Activated T-cell treated with anti-CD3 and anti-CD28 coated beads, Interleukin-2, amount 50 U/mL, for 72 hours (primary cell): ENCODE data around the gene TSC22D1. TPM values are rescaled to one million over a fixed set of nuclear protein-coding genes. Genes with fewer than 3 reads are reported as not detected.

Experiments
- ATAC-seq, 2 donors: fragments of 150-1000 bp; cut with Tn5 transposase; replicated peaks in 1 of 2; 2 replicates each; pipeline ENCODE4 v1.10.0; 2021; ENCODE audit warnings: moderate library complexity in 2 of 2, mild to moderate bottlenecking in 1 of 2
- DNase-seq, 2 donors: peaks; one replicate each; pipeline ENCODE4 v3.0.0; 2021 to 2022; ENCODE audit warnings: mixed read lengths in 1 of 2
- H3K27ac Mint-ChIP-seq: one replicate; pipeline ENCODE4 v1.8.0; 2022; ENCODE audit warnings: mild to moderate bottlenecking, moderate library complexity, mixed read lengths
- H3K27me3 Mint-ChIP-seq: one replicate; pipeline ENCODE4 v1.8.0; 2022; ENCODE audit warnings: low read depth, mixed read lengths
- H3K36me3 Mint-ChIP-seq, 2 donors: one replicate each; pipeline ENCODE4 v1.8.0; 2022; ENCODE audit warnings: mixed read lengths in 2 of 2, mild to moderate bottlenecking in 1 of 2; ENCODE audit not compliant: insufficient read depth in 2 of 2
- H3K4me1 Mint-ChIP-seq: one replicate; pipeline ENCODE4 v1.8.0; 2022; ENCODE audit warnings: low read depth, mixed read lengths
- H3K4me3 Mint-ChIP-seq, 2 donors: one replicate each; pipeline ENCODE4 v1.8.0; 2022; ENCODE audit warnings: mild to moderate bottlenecking in 2 of 2, mixed read lengths in 2 of 2, moderate library complexity in 2 of 2
- H3K9me3 Mint-ChIP-seq, 2 donors: one replicate each; pipeline ENCODE4 v1.8.0; 2022; ENCODE audit warnings: mixed read lengths in 2 of 2
- total RNA-seq, 2 donors: library from RNA; stranded (reverse); gene quantifications; one replicate each; pipeline ENCODE4 v1.2.3, GENCODE V29; 2022

Gene TSC22D1
- total RNA-seq, 2 donors from 2014 or later, result 11.8 to 20.3 TPM

GRCh38 chr13:44453069-44453468 is 123.1 kb downstream of the TSC22D1 start:
- H3K27me3 Mint-ChIP-seq, result no peaks in the 10 kb centered on the region
- no peak overlapping the region for H3K4me3 Mint-ChIP-seq
- peaks cover 0 to 1% of the 10 kb centered on the region in 2 donors for H3K36me3 Mint-ChIP-seq
- H3K9me3 Mint-ChIP-seq, result no peaks in the 10 kb centered on the region
- no peak for DNase-seq
- no peak for ATAC-seq
- H3K4me1 Mint-ChIP-seq, result peaks cover 8% of the 10 kb centered on the region
- H3K27ac Mint-ChIP-seq, result no peak overlapping the region

DNA sequence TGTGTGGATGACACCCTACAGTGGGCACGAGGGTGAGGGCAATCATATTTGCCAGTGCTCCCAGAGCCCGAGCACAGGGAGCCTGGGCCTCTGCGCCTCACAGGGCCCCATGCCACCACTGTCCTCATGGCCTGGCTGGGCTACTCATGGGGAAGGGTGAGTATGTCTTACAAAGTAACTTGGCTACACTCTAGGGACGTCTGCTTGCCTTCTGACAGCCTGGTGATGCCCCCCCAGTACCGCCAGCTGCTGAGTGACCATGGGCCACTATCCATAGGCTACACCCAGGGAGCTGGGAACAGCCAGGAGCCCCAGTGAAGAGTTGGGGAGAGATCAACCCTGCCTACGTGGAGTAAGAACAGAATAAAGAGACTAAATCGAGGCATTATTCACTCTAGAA is 123.7 kb downstream of the TSC22D1 start:
- Mint-ChIP-seq H3K27me3 (no peaks in the 10 kb centered on the region), H3K9me3 (no peaks in the 10 kb centered on the region), H3K36me3 (peaks cover 0 to 1% of the 10 kb centered on the region in 2 donors), H3K27ac (no peak overlapping the region), H3K4me1 (peaks cover 8% of the 10 kb centered on the region), H3K4me3 (no peak overlapping the region)
- no peak for ATAC-seq
- DNase-seq, result no peak

DNA sequence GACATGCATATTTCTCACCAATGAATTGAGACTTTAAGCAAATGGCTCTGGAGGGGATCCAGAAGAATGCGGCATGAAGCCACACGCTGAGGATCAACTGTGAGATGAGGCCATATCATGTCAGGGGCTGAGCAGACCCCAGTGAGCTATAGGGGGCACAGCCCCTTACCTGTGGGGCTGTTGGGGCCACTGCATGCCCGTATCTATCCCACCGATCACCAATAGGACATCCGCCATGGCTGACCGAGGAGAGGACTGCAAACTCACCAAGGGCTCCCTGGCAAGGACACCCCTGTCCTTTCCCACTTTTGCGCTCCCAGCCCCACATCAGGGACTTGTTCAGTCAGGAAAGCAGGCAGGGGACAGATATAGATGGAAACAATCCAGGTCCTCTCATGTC is 124.5 kb downstream of the TSC22D1 start:
- Mint-ChIP-seq H3K9me3 (no peaks in the 10 kb centered on the region), H3K27me3 (no peaks in the 10 kb centered on the region), H3K4me1 (peaks cover 8% of the 10 kb centered on the region), H3K4me3 (no peak overlapping the region), H3K27ac (no peak overlapping the region), H3K36me3 (peaks cover 0 to 1% of the 10 kb centered on the region in 2 donors)
- ATAC-seq, result no peak
- no peak for DNase-seq

- peaks cover 8% of the 10 kb centered on the region for H3K4me1 Mint-ChIP-seq
- H3K27me3 Mint-ChIP-seq, result no peaks in the 10 kb centered on the region
- DNase-seq (no peak), ATAC-seq (no peak)
- no peak overlapping the region for H3K27ac Mint-ChIP-seq
- H3K4me3 Mint-ChIP-seq, result no peak overlapping the region
- no peaks in the 10 kb centered on the region for H3K9me3 Mint-ChIP-seq
- H3K36me3 Mint-ChIP-seq, result peaks cover 0 to 1% of the 10 kb centered on the region in 2 donors
Observed at GRCh38 chr13:44451126-44451525, 125.0 kb downstream of the TSC22D1 start.

GRCh38 chr13:44449999-44450821 is 125.9 kb downstream of the TSC22D1 start:
- H3K27ac Mint-ChIP-seq, result no peak overlapping the region
- ATAC-seq (no peak), DNase-seq (no peak)
- H3K4me3 Mint-ChIP-seq, result no peak overlapping the region
- peaks cover 8% of the 10 kb centered on the region for H3K4me1 Mint-ChIP-seq
- no peaks in the 10 kb centered on the region for H3K9me3 Mint-ChIP-seq
- H3K27me3 Mint-ChIP-seq, result no peaks in the 10 kb centered on the region
- no peaks in the 10 kb centered on the region for H3K36me3 Mint-ChIP-seq

GRCh38 chr13:44448875-44449274 is 127.3 kb downstream of the TSC22D1 start:
- Mint-ChIP-seq H3K4me3 (no peak overlapping the region), H3K36me3 (no peaks in the 10 kb centered on the region), H3K27me3 (no peaks in the 10 kb centered on the region), H3K4me1 (peaks cover 8% of the 10 kb centered on the region), H3K9me3 (no peaks in the 10 kb centered on the region), H3K27ac (no peak overlapping the region)
- no peak for DNase-seq
- no peak for ATAC-seq

GRCh38 chr13:44448373-44448772 is 127.8 kb downstream of the TSC22D1 start:
- H3K9me3 Mint-ChIP-seq, result no peaks in the 10 kb centered on the region
- DNase-seq, result no peak
- ATAC-seq, result no peak
- no peaks in the 10 kb centered on the region for H3K36me3 Mint-ChIP-seq
- no peak overlapping the region for H3K4me3 Mint-ChIP-seq
- H3K27me3 Mint-ChIP-seq, result no peaks in the 10 kb centered on the region
- H3K4me1 Mint-ChIP-seq, result peaks cover 8% of the 10 kb centered on the region
- no peak overlapping the region for H3K27ac Mint-ChIP-seq

GRCh38 chr13:44447783-44448321 is 128.3 kb downstream of the TSC22D1 start:
- Mint-ChIP-seq H3K36me3 (no peaks in the 10 kb centered on the region), H3K4me1 (peaks cover 8% of the 10 kb centered on the region), H3K9me3 (no peaks in the 10 kb centered on the region), H3K4me3 (no peak overlapping the region), H3K27ac (no peak overlapping the region), H3K27me3 (no peaks in the 10 kb centered on the region)
- no peak for DNase-seq
- no peak for ATAC-seq

GRCh38 chr13:44440046-44440608 is 136.0 kb downstream of the TSC22D1 start:
- H3K27me3 Mint-ChIP-seq, result peaks cover 23% of the 10 kb centered on the region

GRCh38 chr13:44439452-44440024 is 136.6 kb downstream of the TSC22D1 start:
- no peak overlapping the region for H3K4me3 Mint-ChIP-seq
- peaks cover 32% of the 10 kb centered on the region for H3K4me1 Mint-ChIP-seq
- no peak for DNase-seq
- H3K9me3 Mint-ChIP-seq, result no peaks in the 10 kb centered on the region
- H3K27me3 Mint-ChIP-seq, result peaks cover 23% of the 10 kb centered on the region
- no peak overlapping the region for H3K27ac Mint-ChIP-seq
- no peak for ATAC-seq
- H3K36me3 Mint-ChIP-seq, result peaks cover 0 to 6% of the 10 kb centered on the region in 2 donors

More at GRCh38 chr13:44440046-44440608, 136.0 kb downstream of the TSC22D1 start:
- H3K36me3 Mint-ChIP-seq, result peaks cover 0 to 1% of the 10 kb centered on the region in 2 donors
- H3K4me3 Mint-ChIP-seq, result no peak overlapping the region
- ATAC-seq (no peak), DNase-seq (no peak)
- no peaks in the 10 kb centered on the region for H3K9me3 Mint-ChIP-seq
- peaks cover 26% of the 10 kb centered on the region for H3K4me1 Mint-ChIP-seq
- peak overlapping the region; percentile 65 for H3K27ac Mint-ChIP-seq

GRCh38 chr13:44438234-44438579 is 137.9 kb downstream of the TSC22D1 start:
- Mint-ChIP-seq H3K36me3 (peaks cover 0 to 6% of the 10 kb centered on the region in 2 donors), H3K9me3 (no peaks in the 10 kb centered on the region), H3K4me3 (no peak overlapping the region), H3K27me3 (peaks cover 23% of the 10 kb centered on the region), H3K27ac (no peak overlapping the region), H3K4me1 (peaks cover 34% of the 10 kb centered on the region)
- DNase-seq, result no peak
- ATAC-seq, result no peak

GRCh38 chr13:44437356-44438233 is 138.5 kb downstream of the TSC22D1 start:
- Mint-ChIP-seq H3K9me3 (no peaks in the 10 kb centered on the region), H3K27ac (no peak overlapping the region), H3K4me1 (peaks cover 34% of the 10 kb centered on the region), H3K27me3 (peaks cover 23% of the 10 kb centered on the region), H3K4me3 (peak overlapping the region; percentile 86 to 93), H3K36me3 (peaks cover 0 to 6% of the 10 kb centered on the region in 2 donors)
- DNase-seq (no peak), ATAC-seq (no peak)
